ENCODE results near the gene SLC22A1.
"Not testable (repeated sequence)": the region's sequence is repeated elsewhere in the genome, so short reads cannot be mapped to it uniquely, and the experiment has no call there.

The SLC22A1 gene

DNA sequence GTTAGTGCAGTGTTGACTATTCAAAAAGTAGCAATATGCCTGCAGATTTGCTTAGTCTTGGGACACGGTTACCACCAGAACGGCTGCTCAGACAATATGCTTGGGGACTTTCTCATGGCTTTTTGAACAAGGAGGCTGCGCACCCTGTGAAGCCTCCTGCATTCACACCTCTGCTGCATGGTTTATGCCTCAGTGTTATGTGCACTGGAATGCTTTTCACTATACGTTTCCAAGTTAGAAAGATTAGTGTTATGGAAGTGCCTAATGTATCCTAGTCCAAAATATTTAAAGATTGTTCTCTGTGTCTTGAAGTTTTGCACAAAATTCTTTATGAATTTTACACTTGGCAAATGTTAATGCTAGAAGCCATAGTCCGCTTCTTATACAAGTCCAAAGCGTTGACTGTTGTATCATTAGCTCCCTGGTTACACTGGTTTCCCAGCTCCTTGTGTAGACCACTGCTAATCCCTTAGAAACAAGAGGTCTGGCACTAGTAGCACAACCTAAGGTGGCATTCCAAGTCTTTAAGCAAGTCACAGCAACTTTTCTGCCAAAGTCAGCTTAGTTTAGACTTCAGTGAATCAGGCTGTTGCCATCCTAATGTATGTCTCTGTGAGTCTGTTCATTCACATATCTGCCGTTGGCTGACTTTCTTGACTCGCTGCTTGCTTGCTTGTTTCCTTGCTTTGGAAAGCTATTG is 26.3 kb upstream of the SLC22A1 start:
- no peak for DNase-seq

DNA sequence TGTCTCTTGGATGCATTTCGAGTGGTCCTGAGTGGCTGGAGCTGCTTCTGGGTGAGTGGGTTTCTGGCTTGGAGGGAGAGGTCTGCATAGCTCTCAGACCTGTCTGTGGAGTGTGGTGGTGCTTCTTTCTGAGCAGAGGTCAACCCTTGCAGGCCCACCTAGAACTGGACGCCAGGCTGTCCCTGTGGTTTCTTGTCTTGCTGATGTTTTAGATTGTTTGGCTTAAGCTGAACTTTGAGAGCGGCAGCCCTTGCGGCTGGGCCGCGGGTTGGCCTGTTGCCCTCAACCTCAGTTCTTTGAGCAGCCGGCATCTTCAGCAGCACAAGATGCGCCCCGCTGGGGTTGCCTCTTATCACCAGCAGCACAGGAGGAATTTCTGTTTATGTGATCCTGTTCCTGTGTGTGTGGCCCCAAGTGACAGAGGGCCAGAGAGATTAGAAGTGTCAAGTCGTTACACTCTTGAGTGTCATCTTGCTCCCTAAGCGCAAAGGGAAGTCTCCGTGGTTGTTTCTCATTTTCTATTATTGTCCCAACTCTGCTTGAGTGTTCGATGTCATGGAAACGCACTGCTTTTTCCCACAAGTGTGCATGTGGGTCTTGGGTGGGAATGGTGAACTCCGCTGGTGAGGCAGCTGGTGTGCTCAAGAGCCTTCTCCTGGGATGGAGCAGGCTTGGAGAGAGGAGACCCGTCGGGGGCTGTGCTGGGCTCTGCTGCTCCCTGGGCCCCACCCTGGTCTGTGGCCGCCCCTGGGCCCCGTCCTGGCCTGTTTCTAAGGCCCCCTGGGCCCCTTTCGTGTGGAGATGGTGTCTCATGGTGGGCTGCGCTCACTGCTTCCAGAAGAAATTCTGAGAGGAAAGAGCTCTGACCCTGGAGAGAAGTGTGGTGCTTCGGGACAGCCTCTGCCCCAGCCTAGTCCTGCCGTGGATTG is 20.1 kb upstream of the SLC22A1 start:
- DNase-seq: no peak

DNA sequence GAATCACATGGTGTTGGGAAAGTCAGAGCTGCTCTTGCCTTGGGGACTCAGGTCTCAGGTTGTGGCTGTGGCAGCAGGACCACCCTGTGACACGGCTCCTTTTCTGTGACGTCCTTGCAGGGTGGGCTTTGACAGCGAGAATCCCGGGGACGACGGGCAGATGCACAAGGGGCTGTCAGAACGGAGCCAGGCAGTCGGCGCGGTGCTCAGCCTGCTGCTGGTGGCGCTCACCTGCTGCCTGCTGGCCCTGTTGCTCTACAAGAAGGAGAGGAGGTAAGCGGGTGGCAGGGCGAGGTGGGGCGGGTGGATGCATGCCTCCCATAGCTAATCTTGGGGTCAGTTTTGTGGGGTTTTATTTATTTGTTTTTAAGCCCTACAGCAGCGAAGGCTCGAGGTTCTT is 19.2 kb upstream of the SLC22A1 start:
- DNase-seq: no peak

DNA sequence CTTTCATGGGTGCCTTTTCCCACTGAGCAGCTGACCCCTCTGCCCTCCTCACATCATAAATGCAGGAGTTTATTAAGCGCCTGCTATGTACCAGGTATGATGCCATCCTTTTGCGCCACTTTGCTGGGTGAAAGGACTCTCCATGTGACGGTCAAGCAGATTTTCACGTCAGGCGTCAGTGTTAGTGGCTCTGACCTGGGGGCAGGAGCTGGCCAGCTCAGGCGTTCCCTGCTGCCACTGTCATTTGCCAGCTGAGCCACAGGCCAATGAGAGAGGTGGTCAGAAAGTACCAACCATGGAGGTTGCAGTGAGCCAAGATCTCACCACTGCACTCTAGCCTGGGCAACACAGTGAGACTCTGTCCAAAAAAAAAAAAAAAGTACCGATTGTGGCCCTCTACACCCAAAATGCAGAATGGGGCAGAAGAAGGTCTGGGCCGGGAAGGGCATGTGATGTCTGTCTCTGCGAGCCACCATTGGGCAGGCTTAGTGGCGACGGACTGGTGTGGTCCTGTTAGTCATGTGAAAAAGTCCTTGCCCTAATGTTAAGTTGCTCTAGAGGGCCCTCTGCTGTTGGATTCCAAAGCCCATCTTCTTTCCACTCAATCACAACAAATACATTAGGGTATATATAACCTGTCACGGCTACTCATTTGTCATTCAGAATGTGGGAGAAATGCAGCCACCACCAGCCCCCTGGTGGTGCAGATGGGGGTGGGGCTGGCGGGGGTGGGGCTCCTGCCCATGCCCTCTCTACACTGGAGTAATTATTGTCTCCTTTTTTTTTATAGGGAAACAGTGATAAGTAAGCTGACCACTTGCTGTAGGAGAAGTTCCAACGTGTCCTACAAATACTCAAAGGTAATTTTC is 18.4 kb upstream of the SLC22A1 start:
- DNase-seq: peak; percentile 26

DNA sequence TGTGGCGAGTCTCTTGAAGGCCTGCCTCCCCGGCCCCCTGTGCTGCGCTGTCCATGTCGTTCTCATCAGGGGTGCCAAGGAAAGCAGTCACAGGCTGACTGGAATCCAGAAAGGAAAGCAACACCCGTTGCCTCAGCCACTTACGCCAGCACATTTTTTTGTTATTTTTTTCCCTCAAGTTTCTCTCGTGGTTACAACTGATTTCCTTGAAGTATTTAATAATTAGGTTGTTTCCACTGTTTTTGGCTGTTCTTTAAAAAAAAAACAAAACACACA is 17.9 kb upstream of the SLC22A1 start:
- no peak for DNase-seq

DNA sequence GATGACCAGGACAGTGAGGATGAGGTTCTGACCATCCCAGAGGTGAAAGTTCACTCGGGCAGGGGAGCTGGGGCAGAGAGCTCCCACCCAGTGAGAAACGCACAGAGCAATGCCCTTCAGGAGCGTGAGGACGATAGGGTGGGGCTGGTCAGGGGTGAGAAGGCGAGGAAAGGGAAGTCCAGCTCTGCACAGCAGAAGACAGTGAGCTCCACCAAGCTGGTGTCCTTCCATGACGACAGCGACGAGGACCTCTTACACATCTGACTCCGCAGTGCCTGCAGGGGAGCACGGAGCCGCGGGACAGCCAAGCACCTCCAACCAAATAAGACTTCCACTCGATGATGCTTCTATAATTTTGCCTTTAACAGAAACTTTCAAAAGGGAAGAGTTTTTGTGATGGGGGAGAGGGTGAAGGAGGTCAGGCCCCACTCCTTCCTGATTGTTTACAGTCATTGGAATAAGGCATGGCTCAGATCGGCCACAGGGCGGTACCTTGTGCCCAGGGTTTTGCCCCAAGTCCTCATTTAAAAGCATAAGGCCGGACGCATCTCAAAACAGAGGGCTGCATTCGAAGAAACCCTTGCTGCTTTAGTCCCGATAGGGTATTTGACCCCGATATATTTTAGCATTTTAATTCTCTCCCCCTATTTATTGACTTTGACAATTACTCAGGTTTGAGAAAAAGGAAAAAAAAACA is 16.6 kb upstream of the SLC22A1 start:
- no peak for DNase-seq

DNA sequence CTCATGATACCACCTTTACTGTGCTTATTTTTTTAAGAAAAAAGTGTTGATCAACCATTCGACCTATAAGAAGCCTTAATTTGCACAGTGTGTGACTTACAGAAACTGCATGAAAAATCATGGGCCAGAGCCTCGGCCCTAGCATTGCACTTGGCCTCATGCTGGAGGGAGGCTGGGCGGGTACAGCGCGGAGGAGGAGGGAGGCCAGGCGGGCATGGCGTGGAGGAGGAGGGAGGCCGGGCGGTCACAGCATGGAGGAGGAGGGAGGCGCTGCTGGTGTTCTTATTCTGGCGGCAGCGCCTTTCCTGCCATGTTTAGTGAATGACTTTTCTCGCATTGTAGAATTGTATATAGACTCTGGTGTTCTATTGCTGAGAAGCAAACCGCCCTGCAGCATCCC is 15.6 kb upstream of the SLC22A1 start:
- no peak for DNase-seq

DNA sequence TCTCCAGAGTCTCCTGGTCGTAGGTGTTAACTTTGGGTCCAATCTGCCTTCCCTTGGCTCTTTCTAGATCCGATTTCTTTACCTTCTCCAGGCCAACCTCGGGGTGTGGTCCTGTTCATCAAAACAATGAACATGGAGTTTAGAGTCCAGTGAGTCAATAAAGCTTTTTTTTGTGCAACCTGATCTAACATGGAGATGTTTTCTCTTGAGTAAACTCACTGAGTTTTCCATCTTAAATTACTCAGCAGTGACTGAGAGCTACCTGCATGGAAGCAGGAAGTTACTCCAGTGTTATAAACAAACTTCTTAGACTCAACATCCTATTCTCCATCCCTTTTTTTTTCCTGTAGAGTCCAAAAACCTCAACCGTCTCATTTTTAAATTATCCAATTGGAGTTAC is 14.9 kb upstream of the SLC22A1 start:
- no peak for DNase-seq

DNA sequence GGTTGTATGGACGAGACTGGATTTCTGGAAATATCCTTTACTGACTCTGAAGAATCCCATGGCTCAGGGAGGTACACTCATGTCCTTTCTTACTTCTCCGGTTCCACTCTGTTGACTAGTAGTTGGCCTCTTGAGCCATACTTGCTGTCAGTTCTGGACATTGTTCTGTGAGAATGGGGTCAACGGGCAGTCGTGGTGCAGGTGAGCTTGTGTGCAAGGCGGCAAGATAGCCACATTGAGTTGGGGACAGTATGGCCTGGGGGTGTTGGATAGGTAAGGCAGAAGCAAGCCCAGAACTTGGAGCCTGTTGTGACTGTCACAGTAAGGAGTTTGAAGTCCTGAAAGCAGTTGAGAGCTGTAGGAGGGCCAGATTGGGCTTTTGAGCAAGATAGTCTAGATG is 13.5 kb upstream of the SLC22A1 start:
- no peak for DNase-seq

DNA sequence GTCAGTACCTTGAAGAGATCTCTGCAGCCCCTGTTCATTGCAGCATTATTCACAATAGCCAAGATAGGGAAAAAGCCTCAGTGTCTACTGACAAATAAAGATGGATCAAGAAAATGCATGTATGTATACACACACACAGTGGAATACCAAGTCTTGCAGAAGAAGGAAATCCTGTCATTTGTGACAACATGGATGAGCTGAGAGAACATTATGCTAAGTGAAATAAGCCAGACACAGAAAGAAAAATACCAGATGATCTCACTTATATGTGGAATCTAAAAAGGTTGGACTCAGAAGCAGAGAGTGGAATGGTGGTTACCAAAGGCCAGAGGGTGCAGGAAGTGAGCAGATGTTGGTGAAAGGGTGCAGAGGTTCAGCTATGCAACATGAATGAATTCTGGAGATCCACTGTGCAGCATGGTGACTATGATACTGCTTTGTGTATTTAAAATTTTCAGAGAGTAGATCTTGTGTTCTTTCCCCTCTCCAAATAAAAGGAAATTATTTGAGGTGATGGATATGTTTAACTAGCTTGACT is 11.0 kb upstream of the SLC22A1 start:
- no peak for DNase-seq

DNA sequence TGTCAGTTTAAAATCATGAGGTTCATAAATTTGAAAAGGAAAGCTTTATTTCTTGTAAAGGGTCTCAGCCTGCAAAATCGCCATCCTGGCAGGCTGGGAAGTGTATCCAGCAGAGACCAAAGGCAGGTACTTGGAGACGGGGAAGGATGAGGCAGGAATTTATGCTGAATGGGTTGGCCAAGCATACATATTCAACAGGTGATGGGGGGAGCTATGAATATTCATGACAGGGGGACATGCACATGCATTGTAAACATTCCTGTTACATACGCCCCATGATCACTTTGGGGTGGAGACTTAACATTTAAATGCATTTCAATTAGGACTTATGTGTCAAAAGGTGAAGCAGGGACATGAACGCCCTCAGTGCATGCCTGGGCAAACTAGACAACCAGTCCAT is 9.8 kb upstream of the SLC22A1 start:
- DNase-seq: no peak

DNA sequence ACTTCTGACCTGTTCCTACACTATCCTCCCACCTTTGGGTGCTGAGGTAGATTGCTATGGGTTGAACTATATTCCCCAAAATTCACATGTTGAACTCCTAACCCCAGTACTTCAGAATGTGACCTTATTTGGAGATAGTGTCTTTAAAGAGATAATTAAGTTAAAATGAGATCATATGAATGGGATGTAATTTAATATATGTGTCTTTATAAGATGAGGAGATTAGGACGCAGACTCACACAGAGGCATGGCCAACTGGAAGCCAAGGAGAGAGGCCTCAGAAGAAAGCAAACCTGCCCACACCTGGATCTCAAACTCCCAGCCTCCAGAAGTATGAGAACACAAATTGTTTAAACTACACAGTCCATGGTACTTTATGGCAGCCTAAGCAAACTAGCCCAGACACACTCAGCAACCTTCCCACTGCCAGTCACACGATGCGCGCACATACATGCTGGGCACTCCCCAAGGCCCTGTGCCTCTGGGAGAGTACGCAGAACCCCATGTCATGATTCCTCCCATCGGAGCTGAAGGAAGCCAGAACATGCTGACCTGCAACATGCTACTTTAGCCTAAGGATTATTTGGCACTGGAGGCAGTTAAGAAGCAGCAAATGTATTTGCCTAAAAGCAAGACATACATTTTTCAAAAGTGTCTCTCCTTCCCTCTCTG is 8.9 kb upstream of the SLC22A1 start:
- DNase-seq: no peak

DNA sequence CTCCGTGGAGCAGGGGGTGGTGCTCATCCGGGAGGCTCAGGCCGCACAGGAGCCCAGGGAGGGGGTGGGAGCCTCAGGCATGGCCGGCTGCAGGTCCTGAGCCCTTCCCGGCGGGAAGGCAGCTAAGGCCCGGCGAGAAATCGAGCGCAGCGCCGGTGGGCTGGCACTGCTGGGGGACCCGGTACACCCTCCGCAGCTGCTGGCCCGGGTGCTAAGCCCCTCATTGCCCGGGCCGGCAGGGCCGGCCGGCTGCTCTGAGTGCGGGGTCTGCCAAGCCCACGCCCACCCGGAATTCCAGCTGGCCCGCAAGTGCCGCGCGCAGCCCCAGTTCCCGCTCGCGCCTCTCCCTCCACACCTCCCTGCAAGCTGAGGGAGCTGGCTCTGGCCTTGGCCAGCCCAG is 7.1 kb upstream of the SLC22A1 start:
- not testable (repeated sequence) for DNase-seq

DNA sequence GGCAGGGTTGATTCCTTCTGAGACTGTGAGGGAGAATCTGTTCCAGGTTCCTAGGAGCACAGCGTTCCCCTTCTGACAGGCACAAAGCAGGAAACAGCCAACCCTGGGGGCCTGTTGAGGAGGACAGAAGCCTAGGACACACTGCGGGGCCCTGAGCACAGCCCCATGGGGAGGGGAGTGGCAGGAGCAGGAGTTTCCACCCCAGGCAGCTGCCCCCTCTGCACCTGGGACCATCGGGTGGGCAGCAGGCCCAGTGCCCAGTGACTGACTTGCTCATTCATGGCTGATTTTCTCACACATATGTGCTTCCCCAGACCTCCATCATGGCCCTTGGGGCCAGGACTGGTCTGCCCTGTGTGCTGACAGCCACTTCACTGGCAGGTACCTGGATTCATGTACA is 6.2 kb upstream of the SLC22A1 start:
- no peak for DNase-seq

DNA sequence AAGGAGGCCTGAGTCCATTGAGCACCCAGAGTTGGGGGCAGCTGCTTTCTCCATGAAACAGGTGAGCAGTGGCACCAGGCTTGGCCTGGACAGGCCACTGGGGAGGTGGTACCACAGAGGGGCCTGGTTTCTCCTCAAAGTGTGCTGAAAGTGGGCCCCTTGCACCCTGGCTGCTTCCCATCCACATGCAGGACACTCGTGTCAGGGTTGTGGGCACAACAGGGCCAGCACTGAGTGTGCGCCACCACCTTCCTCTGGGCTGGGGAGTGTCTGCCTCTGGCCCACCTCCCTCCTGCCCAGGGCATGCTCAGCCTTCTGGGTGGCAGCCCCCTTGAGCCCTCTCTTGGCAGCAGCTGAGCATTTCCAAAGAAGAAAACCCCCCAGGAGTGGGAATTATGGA is 5.2 kb upstream of the SLC22A1 start:
- no peak for DNase-seq

DNA sequence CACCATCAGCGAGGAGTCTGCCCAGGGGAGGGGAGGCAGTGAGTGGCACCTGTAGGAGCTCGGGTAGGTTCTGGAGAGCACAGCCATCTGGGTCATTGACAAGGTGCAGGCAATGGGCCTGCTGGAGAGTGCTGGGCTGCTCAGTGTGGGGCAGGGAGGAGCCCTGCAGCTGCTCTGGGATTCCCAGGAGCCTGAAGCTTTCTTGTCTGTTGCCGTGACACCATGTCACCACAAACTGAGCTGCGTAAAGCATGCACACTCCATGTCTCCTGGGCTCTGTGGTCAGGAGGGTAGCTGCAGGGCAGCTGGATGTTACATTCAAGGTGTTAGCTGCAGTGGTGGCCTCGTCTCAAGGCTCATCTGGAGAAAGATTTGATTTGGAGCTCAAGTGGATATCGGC is 4.5 kb upstream of the SLC22A1 start:
- no peak for DNase-seq

DNA sequence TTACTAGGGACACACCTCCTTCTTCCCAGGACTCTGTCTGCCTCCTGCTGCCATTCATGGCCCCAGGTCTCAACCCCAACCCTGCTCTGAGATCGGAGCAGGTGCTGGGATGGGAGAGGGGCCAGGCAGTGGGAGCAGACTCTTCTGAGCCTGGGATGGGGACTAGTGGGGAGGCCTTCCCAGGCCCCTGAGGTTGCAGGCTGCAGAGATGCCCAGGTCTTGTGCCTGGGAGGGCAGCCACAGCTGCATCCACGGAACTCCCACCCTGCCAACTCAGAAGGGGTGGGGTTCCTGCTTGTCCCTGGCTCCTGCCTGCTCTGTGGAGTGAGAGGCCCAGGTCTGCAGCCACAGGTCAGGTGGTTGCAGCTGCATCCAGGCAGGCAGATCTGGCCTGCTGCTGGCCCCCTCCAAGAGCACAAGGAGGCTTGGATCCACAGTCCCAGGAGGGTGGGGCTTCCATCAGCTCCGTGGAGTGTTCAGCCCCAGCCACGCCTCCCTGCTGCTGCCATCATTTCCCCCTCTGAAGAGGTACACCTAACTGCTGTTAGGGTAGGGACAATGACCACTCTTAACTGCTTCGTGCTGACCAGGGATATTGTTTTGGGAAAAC is 2.9 kb upstream of the SLC22A1 start:
- DNase-seq: no peak

DNA sequence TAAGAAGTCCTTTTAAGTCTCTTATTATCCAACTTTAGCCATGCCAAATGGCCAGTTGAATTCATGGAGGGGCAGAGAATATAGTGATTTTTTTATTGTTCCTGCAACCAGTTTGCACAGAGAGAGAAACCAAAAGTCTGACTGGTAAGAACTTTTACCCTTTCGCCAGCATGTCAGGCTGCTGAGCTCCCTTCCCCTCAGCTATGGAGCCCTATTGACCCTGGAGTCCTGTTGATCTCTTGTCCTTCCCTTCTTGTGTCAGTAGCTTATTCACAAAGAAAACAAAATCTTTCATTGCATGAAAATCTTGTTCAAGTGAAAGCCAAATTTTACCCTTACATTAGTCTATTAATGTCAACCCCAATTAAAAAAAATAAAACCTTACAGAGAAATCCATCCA is 1.5 kb upstream of the SLC22A1 start:
- no peak for DNase-seq

DNA sequence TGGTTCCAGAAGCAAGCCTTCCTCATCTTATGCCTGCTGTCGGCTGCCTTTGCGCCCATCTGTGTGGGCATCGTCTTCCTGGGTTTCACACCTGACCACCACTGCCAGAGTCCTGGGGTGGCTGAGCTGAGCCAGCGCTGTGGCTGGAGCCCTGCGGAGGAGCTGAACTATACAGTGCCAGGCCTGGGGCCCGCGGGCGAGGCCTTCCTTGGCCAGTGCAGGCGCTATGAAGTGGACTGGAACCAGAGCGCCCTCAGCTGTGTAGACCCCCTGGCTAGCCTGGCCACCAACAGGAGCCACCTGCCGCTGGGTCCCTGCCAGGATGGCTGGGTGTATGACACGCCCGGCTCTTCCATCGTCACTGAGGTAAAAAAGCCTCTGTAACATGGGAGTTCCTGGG is 366 bp downstream of the SLC22A1 start:
- no peak for DNase-seq

DNA sequence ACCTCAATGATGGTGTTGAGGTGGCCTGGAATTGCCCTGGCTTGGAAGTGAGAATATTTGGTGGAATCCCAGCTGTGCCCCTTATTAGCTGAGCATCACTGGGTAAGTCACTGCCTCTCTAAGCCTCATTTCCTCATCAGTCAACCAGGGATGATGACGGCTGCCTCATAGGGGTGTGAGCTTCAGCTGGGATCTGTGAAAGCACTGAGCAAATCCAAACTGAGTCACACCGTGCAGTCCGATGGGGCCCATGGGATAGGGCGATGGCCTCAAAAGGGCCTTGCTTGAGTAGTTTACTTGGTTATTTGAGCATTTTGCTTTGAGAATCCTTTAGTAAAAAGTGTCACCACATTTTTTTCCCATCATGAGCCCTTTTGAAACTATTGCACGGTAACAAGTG is 1.1 kb downstream of the SLC22A1 start:
- DNase-seq: no peak

DNA sequence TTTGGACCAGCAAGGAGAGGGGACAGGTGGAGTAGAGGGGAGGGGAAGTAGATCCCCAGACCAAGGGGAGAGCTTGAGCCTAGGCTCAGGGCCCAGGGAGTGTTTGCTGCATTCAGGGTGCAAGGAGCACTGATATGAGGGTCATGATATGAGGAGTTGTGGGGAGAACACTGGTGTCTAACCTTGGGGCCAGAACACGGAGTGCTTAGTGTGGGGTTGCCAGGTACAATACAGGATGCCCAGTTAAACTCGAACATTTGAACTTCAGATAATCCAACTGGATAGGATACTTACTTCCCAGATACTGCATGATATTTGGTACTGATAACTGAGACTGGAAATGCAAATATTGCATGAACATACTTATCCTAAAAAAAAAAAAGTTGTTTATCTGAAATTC is 2.4 kb downstream of the SLC22A1 start:
- DNase-seq: no peak

DNA sequence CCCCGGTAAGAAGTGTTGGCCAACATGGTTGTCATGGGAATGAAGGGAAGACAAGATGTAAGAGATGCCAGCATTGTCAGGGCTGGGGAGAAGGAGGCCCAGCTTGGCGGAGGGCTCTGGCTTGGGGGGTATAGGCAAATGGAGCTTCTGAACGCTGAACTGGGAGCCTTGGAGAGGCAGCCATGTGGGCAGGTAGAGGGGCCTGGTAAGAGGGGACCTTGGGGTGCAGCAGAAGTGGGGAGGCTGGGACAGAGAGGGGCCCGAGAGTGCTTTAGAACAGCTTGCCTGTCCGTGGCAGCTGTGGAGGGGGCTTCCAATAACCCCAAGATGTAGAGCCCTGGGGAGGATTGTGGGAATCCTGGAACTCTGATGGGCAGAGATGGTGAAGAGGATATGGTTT is 3.0 kb downstream of the SLC22A1 start:
- no peak for DNase-seq

Measured in NCI-H1105 treated with DMSO at 0.1 percent for 48 hours (cell line).